ENCODE results near the gene ARAF. TPM values are rescaled to one million over a fixed set of nuclear protein-coding genes. Genes with fewer than 3 reads are reported as not detected.

Gene ARAF
- total RNA-seq, 1 donor from 2014 or later, result 19.7 TPM

GRCh38 chrX:47564438-47565085 is 3.6 kb downstream of the ARAF start:
- DNase-seq (ENCODE audit: low spot score), result no peak

DNA sequence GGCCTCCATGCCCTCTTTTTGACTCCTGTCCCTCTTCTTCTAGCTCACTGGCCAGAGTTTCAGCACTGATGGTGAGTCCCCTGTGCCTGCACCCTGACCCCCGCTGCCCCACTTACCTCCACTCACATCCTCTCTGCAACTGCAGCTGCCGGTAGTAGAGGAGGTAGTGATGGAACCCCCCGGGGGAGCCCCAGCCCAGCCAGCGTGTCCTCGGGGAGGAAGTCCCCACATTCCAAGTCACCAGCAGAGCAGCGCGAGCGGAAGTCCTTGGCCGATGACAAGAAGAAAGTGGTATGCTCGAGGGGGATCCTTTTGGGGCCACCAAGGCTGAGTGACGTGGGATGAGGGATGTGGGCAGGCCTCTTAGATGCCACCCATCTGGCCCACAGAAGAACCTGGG is 5.8 kb downstream of the ARAF start:
- DNase-seq (ENCODE audit: low spot score), result no peak

GRCh38 chrX:47568656-47569295 is 7.8 kb downstream of the ARAF start:
- no peak for DNase-seq (ENCODE audit: low spot score)

DNA sequence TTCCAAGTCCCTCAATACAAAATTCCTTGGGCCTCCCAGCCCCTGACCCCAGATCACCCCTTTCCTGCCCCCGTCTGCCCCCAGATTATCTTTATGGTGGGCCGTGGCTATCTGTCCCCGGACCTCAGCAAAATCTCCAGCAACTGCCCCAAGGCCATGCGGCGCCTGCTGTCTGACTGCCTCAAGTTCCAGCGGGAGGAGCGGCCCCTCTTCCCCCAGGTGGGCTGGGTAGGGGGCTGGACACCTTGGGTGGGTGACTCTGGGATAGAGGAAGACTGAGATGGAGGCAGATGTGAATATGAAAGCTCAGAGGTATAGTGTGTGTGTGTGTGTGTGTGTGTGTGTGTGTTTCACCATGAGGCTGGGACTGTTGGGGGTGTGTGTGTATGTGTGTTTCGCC is 9.8 kb downstream of the ARAF start:
- DNase-seq (ENCODE audit: low spot score), result no peak

GRCh38 chrX:47571215-47571614 is 10.2 kb downstream of the ARAF start:
- DNase-seq (ENCODE audit: low spot score), result no peak

GRCh38 chrX:47571896-47572295 is 10.9 kb downstream of the ARAF start:
- no peak for DNase-seq (ENCODE audit: low spot score)

DNA sequence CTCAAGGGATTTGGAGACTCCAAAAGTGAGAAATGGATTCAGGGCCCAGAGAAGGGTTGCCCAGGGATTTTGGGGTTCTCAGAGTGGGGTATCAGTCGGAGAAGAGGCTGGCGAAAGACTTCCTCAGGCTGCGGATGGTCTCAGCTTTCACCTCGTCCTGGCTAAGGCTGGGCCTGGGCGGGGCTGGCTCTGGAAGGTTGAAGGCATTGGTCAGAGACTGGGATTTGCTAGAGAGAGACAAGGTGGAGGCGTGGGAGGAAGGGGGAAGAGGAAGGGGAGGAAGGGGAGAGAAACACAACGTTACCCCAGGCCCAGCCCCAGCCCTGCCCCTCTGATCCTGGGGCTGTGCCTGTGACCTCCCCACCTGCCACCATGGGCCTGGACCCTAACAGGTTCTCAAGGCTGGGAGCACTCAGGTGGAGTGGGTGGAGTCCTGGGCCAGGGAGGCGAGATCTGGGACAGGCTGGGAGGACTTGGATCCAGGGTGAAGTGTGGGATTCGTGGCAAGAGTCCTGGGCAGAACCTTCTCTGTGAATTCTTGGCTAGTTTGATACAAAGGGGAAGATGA is 11.9 kb downstream of the ARAF start:
- no peak for DNase-seq (ENCODE audit: low spot score)

- peak; percentile 78 for DNase-seq (ENCODE audit: low spot score)
These were observed 12.5 kb downstream of the ARAF start for GRCh38 chrX:47573341-47574075.

GRCh38 chrX:47574076-47574546 is 13.1 kb downstream of the ARAF start:
- peak; percentile 22 for DNase-seq (ENCODE audit: low spot score)

DNA sequence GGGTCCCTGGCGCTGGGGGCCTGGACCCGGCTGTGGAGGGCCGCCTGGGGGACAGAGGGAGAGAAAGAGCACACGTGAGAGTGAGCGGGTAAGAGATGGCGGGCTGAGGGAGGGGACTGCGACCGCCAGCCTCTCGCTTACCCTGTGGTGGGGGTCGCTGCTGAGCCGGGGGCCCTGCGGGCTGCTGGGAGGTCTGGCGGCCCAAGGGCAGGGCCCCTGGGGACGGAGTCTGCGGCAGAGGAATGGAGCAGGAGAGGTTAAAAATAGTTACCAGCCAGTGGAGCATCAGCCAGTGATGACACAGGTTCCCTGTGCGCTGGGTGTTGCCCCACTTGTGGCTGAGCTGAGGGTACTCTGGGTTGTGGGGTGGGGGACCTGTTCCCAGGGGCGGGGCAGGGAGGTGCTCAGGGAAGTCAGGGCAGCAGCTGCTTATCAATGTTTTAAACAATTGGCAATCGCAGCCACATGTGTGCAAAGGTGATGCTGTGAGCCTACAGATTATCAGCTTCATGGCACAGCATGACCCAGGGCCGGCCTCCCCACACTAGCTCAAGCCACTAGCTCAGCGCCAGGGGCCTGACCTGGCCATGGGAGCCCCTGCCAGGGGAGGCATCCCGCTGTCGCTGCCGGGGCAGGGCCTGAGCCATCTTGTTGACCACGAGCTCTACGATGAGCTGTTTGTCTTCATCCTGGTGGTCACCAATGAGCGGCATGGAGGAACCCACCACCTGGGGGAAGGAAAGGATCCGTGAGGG is 13.7 kb downstream of the ARAF start:
- peak; percentile 34 for DNase-seq (ENCODE audit: low spot score)

GRCh38 chrX:47576021-47576898 is 15.3 kb downstream of the ARAF start:
- DNase-seq (ENCODE audit: low spot score), result no peak

DNA sequence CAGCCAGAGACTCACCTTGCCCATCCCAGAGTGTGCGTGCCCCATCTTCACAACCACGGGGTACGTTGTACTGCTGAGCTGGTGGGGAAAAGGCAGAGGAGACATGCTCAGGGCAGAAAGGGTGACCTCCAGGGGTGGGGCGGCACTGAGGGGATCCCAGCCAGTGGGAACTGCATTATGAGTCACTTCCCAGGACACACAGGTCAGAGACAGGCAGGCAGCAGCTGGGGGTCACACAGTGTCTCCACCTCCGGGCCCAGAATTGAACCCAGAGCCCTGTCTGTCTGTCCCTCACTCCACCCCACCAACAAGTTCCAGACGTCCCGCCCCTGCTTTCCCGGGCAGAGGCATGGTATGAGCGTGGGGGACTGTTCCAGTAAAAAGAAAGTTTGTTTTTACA is 16.4 kb downstream of the ARAF start:
- DNase-seq (ENCODE audit: low spot score), result no peak

GRCh38 chrX:47577901-47578300 is 16.9 kb downstream of the ARAF start:
- DNase-seq (ENCODE audit: low spot score), result no peak

DNA sequence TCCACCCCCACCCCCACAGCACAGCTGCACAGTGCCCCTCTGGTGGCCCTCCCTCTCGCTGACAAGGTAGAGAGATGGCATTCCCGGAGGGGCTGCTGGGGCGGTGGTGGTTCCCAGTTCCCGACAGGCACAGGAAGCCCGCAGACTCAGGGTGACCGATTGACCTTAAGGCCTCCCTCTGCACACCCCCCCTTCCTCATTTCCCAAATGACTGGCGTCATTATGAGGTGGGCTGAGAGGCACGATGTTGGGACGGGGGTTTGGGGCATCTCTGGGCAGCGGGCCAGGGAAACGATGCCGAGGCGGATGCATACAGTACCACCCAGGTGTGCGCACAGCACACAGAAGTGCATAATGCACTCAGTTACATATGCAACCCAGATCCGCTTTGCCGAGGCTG is 17.7 kb downstream of the ARAF start:
- no peak for DNase-seq (ENCODE audit: low spot score)

GRCh38 chrX:47579537-47579936 is 18.5 kb downstream of the ARAF start:
- DNase-seq (ENCODE audit: low spot score), result no peak

GRCh38 chrX:47581731-47582647 is 21.0 kb downstream of the ARAF start, which contains the start of gene TIMP1:
Gene TIMP1, plus strand, starts transcription at chrX:47582436. Its CDS starts 980 bp downstream, at chrX:47583416.
- peak; percentile 95 for DNase-seq (ENCODE audit: low spot score)

GRCh38 chrX:47583240-47583861 is 22.3 kb downstream of the ARAF start:
- DNase-seq (ENCODE audit: low spot score), result no peak

GRCh38 chrX:47584714-47585113 is 23.7 kb downstream of the ARAF start:
- no peak for DNase-seq (ENCODE audit: low spot score)

DNA sequence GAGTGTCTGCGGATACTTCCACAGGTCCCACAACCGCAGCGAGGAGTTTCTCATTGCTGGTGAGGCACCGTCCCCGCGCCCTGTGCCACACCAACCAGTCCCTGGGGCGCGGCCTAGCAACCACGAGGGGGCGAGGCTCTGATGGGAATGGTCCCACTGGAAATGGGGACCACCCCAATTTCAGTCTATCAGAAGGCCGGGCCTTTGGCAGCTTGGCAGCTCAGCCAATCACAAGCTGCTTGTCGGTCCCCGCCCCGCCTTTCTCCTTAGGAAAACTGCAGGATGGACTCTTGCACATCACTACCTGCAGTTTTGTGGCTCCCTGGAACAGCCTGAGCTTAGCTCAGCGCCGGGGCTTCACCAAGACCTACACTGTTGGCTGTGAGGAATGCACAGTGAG is 24.3 kb downstream of the ARAF start:
- no peak for DNase-seq (ENCODE audit: low spot score)

All from umbilical cord (tissue), 2 donors.